ENCODE measurements around the gene PIAS4.

The PIAS4 gene

DNA sequence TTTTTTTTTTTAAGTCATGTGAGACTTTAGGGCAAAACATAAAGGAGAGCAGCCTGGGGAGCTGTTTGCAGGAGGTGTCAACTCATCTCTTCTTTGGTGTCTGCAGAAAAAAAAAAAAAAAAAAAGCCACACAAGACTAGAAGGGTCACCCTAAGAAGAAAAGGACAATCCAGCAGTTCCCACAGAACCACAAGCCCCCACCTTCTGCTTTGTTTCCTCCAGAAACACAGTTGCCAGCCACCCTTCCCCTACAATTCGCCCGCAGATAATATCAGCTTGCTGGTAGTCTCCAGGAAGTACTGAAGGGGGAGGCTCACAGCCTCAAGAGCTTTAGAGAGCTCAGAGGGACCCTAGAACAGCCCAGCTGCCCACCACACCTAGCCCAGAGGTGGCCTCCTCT lies 81.4 kb downstream of the PIAS4 start:
- no peaks in the 10 kb centered on the region for H3K27me3 ChIP-seq (ENCODE audit: insufficient read depth, poor library complexity, severe bottlenecking)
- ATAC-seq (ENCODE audit: low read depth): no peak
- H3K27ac ChIP-seq (ENCODE audit: poor library complexity, severe bottlenecking): no peak overlapping the region
- no peak overlapping the region for H3K4me3 ChIP-seq (ENCODE audit: severe bottlenecking)
- TF ChIP-seq, protein P1, sequence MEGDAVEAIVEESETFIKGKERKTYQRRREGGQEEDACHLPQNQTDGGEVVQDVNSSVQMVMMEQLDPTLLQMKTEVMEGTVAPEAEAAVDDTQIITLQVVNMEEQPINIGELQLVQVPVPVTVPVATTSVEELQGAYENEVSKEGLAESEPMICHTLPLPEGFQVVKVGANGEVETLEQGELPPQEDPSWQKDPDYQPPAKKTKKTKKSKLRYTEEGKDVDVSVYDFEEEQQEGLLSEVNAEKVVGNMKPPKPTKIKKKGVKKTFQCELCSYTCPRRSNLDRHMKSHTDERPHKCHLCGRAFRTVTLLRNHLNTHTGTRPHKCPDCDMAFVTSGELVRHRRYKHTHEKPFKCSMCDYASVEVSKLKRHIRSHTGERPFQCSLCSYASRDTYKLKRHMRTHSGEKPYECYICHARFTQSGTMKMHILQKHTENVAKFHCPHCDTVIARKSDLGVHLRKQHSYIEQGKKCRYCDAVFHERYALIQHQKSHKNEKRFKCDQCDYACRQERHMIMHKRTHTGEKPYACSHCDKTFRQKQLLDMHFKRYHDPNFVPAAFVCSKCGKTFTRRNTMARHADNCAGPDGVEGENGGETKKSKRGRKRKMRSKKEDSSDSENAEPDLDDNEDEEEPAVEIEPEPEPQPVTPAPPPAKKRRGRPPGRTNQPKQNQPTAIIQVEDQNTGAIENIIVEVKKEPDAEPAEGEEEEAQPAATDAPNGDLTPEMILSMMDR (IDR thresholded peaks at IDR 0.05; ENCODE audit: poor library complexity, severe bottlenecking): no peak
- peaks cover 4% of the 10 kb centered on the region; the same call in 1 of the 2 replicates for H3K36me3 ChIP-seq (ENCODE audit: low read depth)
- H3K9me3 ChIP-seq (ENCODE audit: severe bottlenecking): no peaks in the 10 kb centered on the region
- no peak for DNase-seq (ENCODE audit: low spot score)
- no peaks in the 10 kb centered on the region for H3K4me1 ChIP-seq (ENCODE audit: insufficient read depth, poor library complexity, severe bottlenecking)

Measured in RWPE2 (cell line).